ENCODE measurements around the gene MCF2L.

DNA sequence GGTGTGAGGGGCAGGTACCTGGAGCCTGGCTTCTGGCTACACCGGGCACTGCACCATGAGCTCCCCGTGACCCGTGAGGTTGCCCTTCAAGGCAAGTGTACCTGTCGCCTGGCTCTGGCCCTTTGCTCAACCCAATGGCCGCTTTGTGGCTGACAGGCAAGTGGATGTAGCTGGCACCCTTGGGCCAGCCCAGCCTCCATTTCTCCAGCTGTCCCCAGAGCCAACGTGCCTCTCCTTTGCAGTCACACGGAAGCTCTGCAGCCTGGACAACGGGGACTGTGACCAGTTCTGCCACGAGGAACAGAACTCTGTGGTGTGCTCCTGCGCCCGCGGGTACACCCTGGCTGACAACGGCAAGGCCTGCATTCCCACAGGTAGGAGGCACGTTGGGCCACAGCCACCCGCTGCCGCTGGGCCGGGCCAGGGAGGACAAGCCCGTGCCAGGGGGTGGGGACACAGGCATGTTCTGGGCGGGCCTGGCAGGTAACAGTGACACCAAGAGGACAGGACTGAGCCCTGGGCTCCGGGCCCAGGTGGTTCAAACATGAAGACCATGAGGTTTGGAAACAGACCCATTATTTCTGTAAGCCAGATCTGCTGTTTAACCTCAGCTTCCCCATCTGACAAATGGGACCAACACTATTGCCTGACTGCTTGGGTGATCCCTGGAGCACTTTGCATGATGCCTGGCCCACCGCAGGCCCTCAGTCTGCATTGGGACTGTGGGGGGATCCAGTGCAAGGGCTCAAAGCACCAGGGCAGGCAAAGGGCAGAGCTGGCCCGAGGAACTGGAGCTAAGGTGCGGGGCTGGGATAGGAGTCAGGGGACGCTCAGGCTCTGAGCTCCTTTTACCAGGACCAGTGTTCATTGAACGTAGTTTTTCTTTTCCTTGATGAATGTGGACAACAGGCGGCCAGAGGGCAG is 171.9 kb downstream of the MCF2L start:
- TF ChIP-seq, protein P1, sequence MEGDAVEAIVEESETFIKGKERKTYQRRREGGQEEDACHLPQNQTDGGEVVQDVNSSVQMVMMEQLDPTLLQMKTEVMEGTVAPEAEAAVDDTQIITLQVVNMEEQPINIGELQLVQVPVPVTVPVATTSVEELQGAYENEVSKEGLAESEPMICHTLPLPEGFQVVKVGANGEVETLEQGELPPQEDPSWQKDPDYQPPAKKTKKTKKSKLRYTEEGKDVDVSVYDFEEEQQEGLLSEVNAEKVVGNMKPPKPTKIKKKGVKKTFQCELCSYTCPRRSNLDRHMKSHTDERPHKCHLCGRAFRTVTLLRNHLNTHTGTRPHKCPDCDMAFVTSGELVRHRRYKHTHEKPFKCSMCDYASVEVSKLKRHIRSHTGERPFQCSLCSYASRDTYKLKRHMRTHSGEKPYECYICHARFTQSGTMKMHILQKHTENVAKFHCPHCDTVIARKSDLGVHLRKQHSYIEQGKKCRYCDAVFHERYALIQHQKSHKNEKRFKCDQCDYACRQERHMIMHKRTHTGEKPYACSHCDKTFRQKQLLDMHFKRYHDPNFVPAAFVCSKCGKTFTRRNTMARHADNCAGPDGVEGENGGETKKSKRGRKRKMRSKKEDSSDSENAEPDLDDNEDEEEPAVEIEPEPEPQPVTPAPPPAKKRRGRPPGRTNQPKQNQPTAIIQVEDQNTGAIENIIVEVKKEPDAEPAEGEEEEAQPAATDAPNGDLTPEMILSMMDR (IDR thresholded peaks at IDR 0.05), result no peak
- no peak for TF ChIP-seq POLR2A (IDR thresholded peaks at IDR 0.05)
